Coronary artery (tissue), 2 donors: ENCODE results near the gene LRRC37A2.
A peak's percentile ranks its signal among the peaks of the same experiment; 100 is the strongest.
"Not testable (repeated sequence)": the region's sequence is repeated elsewhere in the genome, so short reads cannot be mapped to it uniquely, and the experiment has no call there.

ENCODE experiments used
- DNase-seq: peaks from one replicate; pipeline ENCODE4 v3.0.0-alpha.2; 2017; ENCODE audit warnings: low spot score
- H3K27ac ChIP-seq, 2 donors: fragments of 200-600 bp; sonication (generic); one replicate each; pipeline ENCODE4 v1.5.1; 2016 to 2019
- H3K4me3 ChIP-seq: fragments of 200-600 bp; sonication (generic); 2 replicates; pipeline ENCODE4 v1.5.1; 2016; ENCODE audit warnings: mild to moderate bottlenecking, moderate library complexity

The LRRC37A2 gene

GRCh38 chr17:46512168-46512567 lies at the start of gene LRRC37A2:
TSS of gene LRRC37A2 (plus strand) at chr17:46512468. CDS start at chr17:46512713, 245 bp downstream.
- not testable (repeated sequence) for DNase-seq, H3K27ac ChIP-seq, H3K4me3 ChIP-seq

GRCh38 chr17:46467618-46468017 lies 44.6 kb upstream of the LRRC37A2 start:
- not testable (repeated sequence) for DNase-seq, H3K27ac ChIP-seq, H3K4me3 ChIP-seq

- not testable (repeated sequence) for DNase-seq, H3K4me3 ChIP-seq, H3K27ac ChIP-seq
Observed at GRCh38 chr17:46474489-46474888, 37.8 kb upstream of the LRRC37A2 start.

- H3K4me3 ChIP-seq, DNase-seq, H3K27ac ChIP-seq: not testable (repeated sequence)
Observed at GRCh38 chr17:46475583-46475982, 36.7 kb upstream of the LRRC37A2 start.

GRCh38 chr17:46478823-46479222 lies 33.4 kb upstream of the LRRC37A2 start:
- not testable (repeated sequence) for H3K27ac ChIP-seq, H3K4me3 ChIP-seq, DNase-seq

GRCh38 chr17:46481310-46481709 lies 31.0 kb upstream of the LRRC37A2 start:
- not testable (repeated sequence) for H3K27ac ChIP-seq, DNase-seq, H3K4me3 ChIP-seq

GRCh38 chr17:46492021-46492420 lies 20.2 kb upstream of the LRRC37A2 start:
- not testable (repeated sequence) for DNase-seq, H3K27ac ChIP-seq, H3K4me3 ChIP-seq

GRCh38 chr17:46499437-46500139 lies 12.7 kb upstream of the LRRC37A2 start:
- not testable (repeated sequence) for H3K27ac ChIP-seq, H3K4me3 ChIP-seq, DNase-seq

GRCh38 chr17:46505896-46506295 lies 6.4 kb upstream of the LRRC37A2 start:
- DNase-seq, H3K4me3 ChIP-seq, H3K27ac ChIP-seq: not testable (repeated sequence)

- not testable (repeated sequence) for DNase-seq, H3K27ac ChIP-seq, H3K4me3 ChIP-seq
Observed at GRCh38 chr17:46534716-46535115, 22.4 kb downstream of the LRRC37A2 start.

- DNase-seq, H3K27ac ChIP-seq, H3K4me3 ChIP-seq: not testable (repeated sequence)
Observed at GRCh38 chr17:46548607-46549006, 36.3 kb downstream of the LRRC37A2 start.

GRCh38 chr17:46559155-46559554 lies 46.9 kb downstream of the LRRC37A2 start:
- not testable (repeated sequence) for DNase-seq, H3K4me3 ChIP-seq, H3K27ac ChIP-seq

- DNase-seq, H3K4me3 ChIP-seq, H3K27ac ChIP-seq: not testable (repeated sequence)
Observed at GRCh38 chr17:46560048-46560447, 47.8 kb downstream of the LRRC37A2 start.

- H3K27ac ChIP-seq, DNase-seq, H3K4me3 ChIP-seq: not testable (repeated sequence)
Observed at GRCh38 chr17:46566284-46566683, 54.0 kb downstream of the LRRC37A2 start.

GRCh38 chr17:46566980-46567379 lies 54.7 kb downstream of the LRRC37A2 start:
- not testable (repeated sequence) for H3K4me3 ChIP-seq, DNase-seq, H3K27ac ChIP-seq

- DNase-seq, H3K4me3 ChIP-seq, H3K27ac ChIP-seq: not testable (repeated sequence)
Observed at GRCh38 chr17:46571796-46572195, 59.5 kb downstream of the LRRC37A2 start.

GRCh38 chr17:46579083-46580075 lies 67.1 kb downstream of the LRRC37A2 start, which contains the start of gene ARL17A:
TSS of gene ARL17A (minus strand) at chr17:46579691. CDS start at chr17:46576322, 3,369 bp downstream.
- peak within 1 kb of the TSS; percentile 59 for H3K4me3 ChIP-seq
- peak within 1 kb of the TSS in 1 of 2 donors; percentile 72 for H3K27ac ChIP-seq
- not testable (repeated sequence) for DNase-seq

- not testable (repeated sequence) for DNase-seq
- peak overlapping the region in 1 of 2 donors; percentile 72 for H3K27ac ChIP-seq
- H3K4me3 ChIP-seq: peak overlapping the region; percentile 59
Observed at GRCh38 chr17:46580082-46580481, 67.8 kb downstream of the LRRC37A2 start.

- not testable (repeated sequence) for DNase-seq, H3K27ac ChIP-seq
Observed at GRCh38 chr17:46585444-46585843, 73.2 kb downstream of the LRRC37A2 start.

More at GRCh38 chr17:46585444-46585843, 73.2 kb downstream of the LRRC37A2 start:
- not testable (repeated sequence) for H3K4me3 ChIP-seq
